ENCODE data around the gene CAPN14.

GRCh38 chr2:31213601-31214443 is 3.5 kb downstream of the CAPN14 start:
- TF ChIP-seq TCF12 (IDR thresholded peaks at IDR 0.05; ENCODE audit: low read depth): no peak
- no peak for TF ChIP-seq RAD21 (IDR thresholded peaks at IDR 0.05; ENCODE audit: low read depth)
- TF ChIP-seq YY1 (IDR thresholded peaks at IDR 0.05; ENCODE audit: low read depth): no peak
- no peak for TF ChIP-seq EP300 (IDR thresholded peaks at IDR 0.05; ENCODE audit: borderline replicate concordance)
- no peak for TF ChIP-seq EGR1 (IDR thresholded peaks at IDR 0.05)
- TF ChIP-seq MAX (IDR thresholded peaks at IDR 0.05): no peak
- no peak for TF ChIP-seq REST (IDR thresholded peaks at IDR 0.05; ENCODE audit: low read depth)
- no peak for TF ChIP-seq CREB1 (IDR thresholded peaks at IDR 0.05; ENCODE audit: low read depth)
- no peak for TF ChIP-seq CEBPB (IDR thresholded peaks at IDR 0.05)
- TF ChIP-seq TAF1 (IDR thresholded peaks at IDR 0.05; ENCODE audit: low read depth): no peak
- TF ChIP-seq TEAD4 (IDR thresholded peaks at IDR 0.05): no peak

All from Ishikawa (cell line).